PC-3 (cell line): ENCODE measurements around the gene SCN10A.

Experiments
- EZH2 ChIP-seq: fragments of 300-600 bp; sonication (generic); IDR thresholded peaks from one replicate; pipeline ENCODE4 v1.6.1; 2017; ENCODE audit warnings: antibody characterized with exemption, mild to moderate bottlenecking, low read length; ENCODE audit not compliant: unreplicated experiment
- TF ChIP-seq, protein P1 (sequence below): fragments of 300-600 bp; sonication (generic); conservative IDR thresholded peaks from 2 replicates; pipeline ENCODE4 v1.5.1; 2017; ENCODE audit warnings: antibody characterized with exemption, low read depth, mild to moderate bottlenecking, low read length

DNA sequence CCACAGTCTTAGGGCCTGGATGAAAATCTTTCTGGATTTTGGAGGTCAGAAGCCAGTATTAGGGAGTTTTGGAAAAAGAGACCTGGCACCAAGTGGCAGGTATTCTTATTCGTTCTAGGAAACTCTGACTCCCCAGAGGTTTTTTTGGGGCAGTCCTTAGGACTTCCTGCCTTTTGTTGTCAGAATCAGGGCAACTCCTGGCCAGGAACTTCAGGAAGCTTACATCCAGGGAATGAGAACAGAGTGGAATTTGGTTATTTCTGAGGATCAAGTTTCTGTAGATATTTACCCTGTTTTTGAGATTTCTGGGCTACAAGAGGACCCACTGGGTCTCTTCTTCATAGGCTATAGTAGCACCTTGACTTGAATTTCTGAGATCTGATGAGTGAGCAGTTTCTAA is 15.5 kb downstream of the SCN10A start:
- TF ChIP-seq, protein P1, sequence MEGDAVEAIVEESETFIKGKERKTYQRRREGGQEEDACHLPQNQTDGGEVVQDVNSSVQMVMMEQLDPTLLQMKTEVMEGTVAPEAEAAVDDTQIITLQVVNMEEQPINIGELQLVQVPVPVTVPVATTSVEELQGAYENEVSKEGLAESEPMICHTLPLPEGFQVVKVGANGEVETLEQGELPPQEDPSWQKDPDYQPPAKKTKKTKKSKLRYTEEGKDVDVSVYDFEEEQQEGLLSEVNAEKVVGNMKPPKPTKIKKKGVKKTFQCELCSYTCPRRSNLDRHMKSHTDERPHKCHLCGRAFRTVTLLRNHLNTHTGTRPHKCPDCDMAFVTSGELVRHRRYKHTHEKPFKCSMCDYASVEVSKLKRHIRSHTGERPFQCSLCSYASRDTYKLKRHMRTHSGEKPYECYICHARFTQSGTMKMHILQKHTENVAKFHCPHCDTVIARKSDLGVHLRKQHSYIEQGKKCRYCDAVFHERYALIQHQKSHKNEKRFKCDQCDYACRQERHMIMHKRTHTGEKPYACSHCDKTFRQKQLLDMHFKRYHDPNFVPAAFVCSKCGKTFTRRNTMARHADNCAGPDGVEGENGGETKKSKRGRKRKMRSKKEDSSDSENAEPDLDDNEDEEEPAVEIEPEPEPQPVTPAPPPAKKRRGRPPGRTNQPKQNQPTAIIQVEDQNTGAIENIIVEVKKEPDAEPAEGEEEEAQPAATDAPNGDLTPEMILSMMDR = no peak
- no peak for TF ChIP-seq EZH2
